HepG2 (cell line): ENCODE measurements around the gene PLVAP. TPM values are rescaled to one million over a fixed set of nuclear protein-coding genes. Genes with fewer than 3 reads are reported as not detected.

ENCODE experiments used
- ATAC-seq: fragments of 200-7000 bp; cut with Tn5 transposase; 3 replicates; pipeline ENCODE4 v1.9.1; 2020; ENCODE audit warnings: mild to moderate bottlenecking, moderate library complexity
- BruUV-seq: library from RNA; stranded (reverse); fragments of 400-500 nt; replicated peaks from 2 replicates; lab custom pipeline; 2021; lab: Mats Ljungman, UMichigan
- CTCF ChIA-PET: fragments of 300-600 bp; formaldehyde crosslinking; extraction: SDS; loops from one replicate; lab custom pipeline; 2021; ENCODE audit warnings: low total read pairs, inconsistent platforms, low intra/inter-chr PET ratio; lab: Yijun Ruan, JAX
- POLR2A ChIA-PET: fragments of 350-600 bp; sonication (Branson Sonifier 250); formaldehyde crosslinking; loops from one replicate; lab custom pipeline; 2020; ENCODE audit warnings: antibody characterized with exemption, inconsistent platforms; lab: Yijun Ruan, JAX
- DNase-seq: peaks from one replicate; pipeline ENCODE4 v3.0.0-alpha.2; 2015; ENCODE audit warnings: low spot score
- FAIRE-seq: peaks from 3 replicates; lab custom pipeline; 2011; peaks lifted over from hg19 to GRCh38; lab: Jason Lieb, UNC
- H2AFZ ChIP-seq: one replicate; pipeline ENCODE4 v1.6.1; 2011; ENCODE audit warnings: low read length, inconsistent platforms
- H3K27ac ChIP-seq: fragments of 300-600 bp; 3 replicates; pipeline ENCODE4 v1.8.0; 2011; ENCODE audit warnings: mixed run types, mild to moderate bottlenecking, mixed read lengths, low read length, inconsistent platforms; ENCODE audit not compliant: insufficient read depth; ENCODE audit errors: extremely low read length
- H3K27me3 ChIP-seq, 2 experiments: fragments of 200-600 bp in 1 of 2; 2 replicates in 1 of 2; 3 replicates in 1 of 2; pipeline versions ENCODE4 v1.6.0 to v1.8.0; 2011; ENCODE audit warnings: low read length in 2 of 2, mild to moderate bottlenecking in 2 of 2, moderate library complexity in 2 of 2, inconsistent platforms in 1 of 2; ENCODE audit not compliant: insufficient read depth in 2 of 2, control insufficient read depth in 1 of 2
- H3K36me3 ChIP-seq, 2 experiments: fragments of 200-600 bp in 1 of 2; replicated peaks in 1 of 2; 2 replicates in 1 of 2; 3 replicates in 1 of 2; pipeline versions ENCODE4 v1.5.1 to v1.8.0; 2011; ENCODE audit warnings: low read length in 2 of 2, inconsistent platforms in 1 of 2; ENCODE audit not compliant: insufficient read depth in 2 of 2, control insufficient read depth in 1 of 2
- H3K4me1 ChIP-seq: 2 replicates; pipeline ENCODE4 v1.5.1; 2012; ENCODE audit warnings: low read length, inconsistent platforms; ENCODE audit not compliant: insufficient read depth
- H3K4me2 ChIP-seq: 2 replicates; pipeline ENCODE4 v1.6.0; 2011; ENCODE audit warnings: low read depth, low read length, inconsistent platforms
- H3K4me3 ChIP-seq, 3 experiments: fragments of 200-600 bp in 1 of 3; sonication (generic), shearing (Covaris generic) in 1 of 3; replicated peaks in 1 of 3; 2 replicates each; pipeline ENCODE4 v1.5.1; 2011 to 2016; ENCODE audit warnings: low read length in 3 of 3, inconsistent platforms in 2 of 3, low read depth in 2 of 3, mild to moderate bottlenecking in 2 of 3, control low read depth in 1 of 3, mixed read lengths in 1 of 3; ENCODE audit not compliant: insufficient read depth in 1 of 3
- H3K79me2 ChIP-seq: one replicate; pipeline ENCODE4 v1.6.1; 2011; ENCODE audit warnings: low read length, inconsistent platforms; ENCODE audit not compliant: insufficient read depth
- H3K9ac ChIP-seq: 2 replicates; pipeline ENCODE4 v1.6.0; 2011; ENCODE audit warnings: mild to moderate bottlenecking, low read depth, low read length, inconsistent platforms; ENCODE audit not compliant: insufficient read depth
- H3K9me3 ChIP-seq: 2 replicates; pipeline ENCODE4 v1.5.1; 2012; ENCODE audit warnings: mild to moderate bottlenecking, low read length
- H4K20me1 ChIP-seq: 2 replicates; pipeline ENCODE4 v1.6.0; 2011; ENCODE audit warnings: inconsistent platforms, mild to moderate bottlenecking, low read length, moderate library complexity; ENCODE audit not compliant: insufficient read depth
- ARID5B ChIP-seq: IDR thresholded peaks from 2 replicates; pipeline ENCODE4 v1.4.0; 2020; ENCODE audit warnings: mild to moderate bottlenecking, missing genetic modification reagents
- GFI1 ChIP-seq: sonication (generic); formaldehyde crosslinking; IDR thresholded peaks from 2 replicates; pipeline ENCODE4 v1.5.0; 2020; ENCODE audit warnings: missing genetic modification reagents, mild to moderate bottlenecking, borderline replicate concordance
- HNRNPH1 ChIP-seq: fragments of 200-400 bp; formaldehyde crosslinking; optimal IDR thresholded peaks from 2 replicates; pipeline ENCODE3; 2017; ENCODE audit warnings: mild to moderate bottlenecking, low read depth, low read length
- KMT2B ChIP-seq: IDR thresholded peaks from 2 replicates; pipeline ENCODE4 v1.6.1; 2016; ENCODE audit warnings: missing genetic modification reagents, missing compliant biosample characterization
- LCORL ChIP-seq, 2 experiments: fragments of 450-650 bp in 1 of 2; sonication (generic) in 1 of 2; formaldehyde crosslinking in 1 of 2; IDR thresholded peaks; 2 replicates each; pipeline versions ENCODE4 v1.5.0 to v1.6.1; 2017 to 2020; ENCODE audit warnings: antibody characterized with exemption in 1 of 2, missing genetic modification reagents in 1 of 2
- NCOA1 ChIP-seq: sonication (generic); formaldehyde crosslinking; IDR thresholded peaks from 2 replicates; pipeline ENCODE4 v1.9.0; 2021; ENCODE audit warnings: missing genetic modification reagents
- RAD21 ChIP-seq: fragments of 450-650 bp; formaldehyde crosslinking; IDR thresholded peaks from 2 replicates; pipeline ENCODE4 v1.5.0; 2020; ENCODE audit warnings: mild to moderate bottlenecking
- RBAK ChIP-seq: sonication (generic); formaldehyde crosslinking; IDR thresholded peaks from 2 replicates; pipeline ENCODE4 v1.5.1; 2020; ENCODE audit warnings: mild to moderate bottlenecking, missing genetic modification reagents
- RBM39 ChIP-seq: fragments of 200-400 bp; formaldehyde crosslinking; IDR thresholded peaks from one replicate; pipeline ENCODE4 v1.6.1; 2018; ENCODE audit warnings: antibody characterized with exemption, mild to moderate bottlenecking, low read depth, low read length; ENCODE audit not compliant: poor library complexity, severe bottlenecking
- RERE ChIP-seq: IDR thresholded peaks from 2 replicates; pipeline ENCODE4 v1.6.1; 2016; ENCODE audit warnings: low read depth, missing genetic modification reagents, missing compliant biosample characterization
- ZC3H4 ChIP-seq: sonication (generic); formaldehyde crosslinking; IDR thresholded peaks from 2 replicates; pipeline ENCODE4 v1.4.0; 2020; ENCODE audit warnings: missing genetic modification reagents, borderline replicate concordance
- ZNF136 ChIP-seq: sonication (generic); formaldehyde crosslinking; IDR thresholded peaks from 2 replicates; pipeline ENCODE4 v1.8.1; 2022; ENCODE audit warnings: low read depth, mild to moderate bottlenecking, moderate library complexity, missing genetic modification reagents
- ZNF317 ChIP-seq: sonication (generic); formaldehyde crosslinking; IDR thresholded peaks from 2 replicates; pipeline ENCODE4 v1.5.0; 2020; ENCODE audit warnings: mild to moderate bottlenecking, missing genetic modification reagents
- ZNF367 ChIP-seq: sonication (generic); formaldehyde crosslinking; IDR thresholded peaks from 2 replicates; pipeline ENCODE4 v1.4.0; 2020; ENCODE audit warnings: missing genetic modification reagents, borderline replicate concordance
- ZNF746 ChIP-seq: sonication (generic); formaldehyde crosslinking; IDR thresholded peaks from 2 replicates; pipeline ENCODE4 v1.8.0; 2022; ENCODE audit warnings: mild to moderate bottlenecking, missing genetic modification reagents
- WGBS: methylation state at CpG from one replicate; pipeline ENCODE4 v1.1.6; 2017; ENCODE audit warnings: low lambda C conversion rate; 5-methylcytosine and 5-hydroxymethylcytosine counted together
- in situ Hi-C: cut with HindIII; loops from 2 replicates; pipeline ENCODE4 v1.10.0; 2017; ENCODE audit warnings: low pct_unique_long_range_greater_than_20kb; ENCODE audit not compliant: extremely low pct_ligation_motif_present
- intact Hi-C: fragments of 100-400 bp; cut with micrococcal nuclease; formaldehyde crosslinking; loops from one replicate; pipeline ENCODE4 v1.10.0; 2022; ENCODE audit not compliant: unreplicated experiment
- polyA plus RNA-seq, 8 experiments: library from polyadenylated mRNA; depleted of rRNA in 3 of 8; stranded (reverse) in 7 of 8; unstranded in 1 of 8; fragments of >200 nt; fragmentation: Illumina TruSeq in 4 of 8; extraction: Trizol in 4 of 8; gene quantifications; 2 replicates each; pipeline versions ENCODE4 v1.2.1 to v1.2.3, GENCODE V29; 2011 to 2016; ENCODE audit warnings: low read depth in 4 of 8, missing spikeins in 1 of 8, mixed read lengths in 1 of 8; ENCODE audit not compliant: insufficient read depth in 1 of 8
- total RNA-seq, 5 experiments: library from RNA; depleted of rRNA; stranded (reverse); fragments of >200 nt; fragmentation: Illumina TruSeq; extraction: Trizol; gene quantifications; 2 replicates each; pipeline ENCODE4 v1.2.3, GENCODE V29; 2016; ENCODE audit warnings: low read depth in 1 of 5
- TF ChIP-seq, protein P1 (sequence below): sonication (generic); formaldehyde crosslinking; IDR thresholded peaks from 2 replicates; pipeline ENCODE4 v1.5.0; 2020; ENCODE audit warnings: missing genetic modification reagents

PLVAP gene
- total and polyA plus RNA-seq, 2 of the 13 experiments (the other 11 are each of a cell fraction or from before 2014, with no cell fraction given), result 0.26 TPM; not detected in 1

- H2AFZ ChIP-seq, result no peak overlapping the region
- H3K27ac ChIP-seq, result no peak overlapping the region
- 94% methylated on average over 9 of the region's 11 CpGs for WGBS
- no peak overlapping the region for H3K9ac ChIP-seq
- no peaks in the 10 kb centered on the region for H3K27me3 ChIP-seq
- in situ Hi-C loops (no loop called here), intact Hi-C loops (no loop called here)
- no TSS peak for BruUV-seq
- no peaks in the 10 kb centered on the region for H3K4me1 ChIP-seq
- H3K36me3 ChIP-seq, result peaks cover 4 to 32% of the 10 kb centered on the region in 2 experiments; a peak in 3 of 5 replicates
- DNase-seq (no peak), FAIRE-seq (no peak), ATAC-seq (no peak)
- H4K20me1 ChIP-seq, result no peaks in the 10 kb centered on the region
- H3K4me2 ChIP-seq, result no peak overlapping the region
- H3K4me3 ChIP-seq, result no peak overlapping the region
- H3K79me2 ChIP-seq, result peaks cover 8% of the 10 kb centered on the region
- POLR2A ChIA-PET, result no interaction called here
- CTCF ChIA-PET, result no interaction called here
- H3K9me3 ChIP-seq, result no peaks in the 10 kb centered on the region
- TF ChIP-seq RBAK (no peak), ZNF746 (CRISPR knock-in tag) (no peak), ZNF317 (CRISPR knock-in tag) (no peak), RAD21 (CRISPR knock-in tag) (no peak), ZNF367 (no peak), LCORL (IDR thresholded peaks at IDR 0.05) (no peak), LCORL (CRISPR knock-in tag; IDR thresholded peaks at IDR 0.05) (no peak), ZC3H4 (no peak), ZNF136 (CRISPR knock-in tag) (no peak), HNRNPH1 (no peak), ARID5B (CRISPR knock-in tag) (no peak), GFI1 (CRISPR knock-in tag) (no peak), RBM39 (no peak), NCOA1 (no peak), KMT2B (no peak), RERE (no peak)
- TF ChIP-seq, protein P1, sequence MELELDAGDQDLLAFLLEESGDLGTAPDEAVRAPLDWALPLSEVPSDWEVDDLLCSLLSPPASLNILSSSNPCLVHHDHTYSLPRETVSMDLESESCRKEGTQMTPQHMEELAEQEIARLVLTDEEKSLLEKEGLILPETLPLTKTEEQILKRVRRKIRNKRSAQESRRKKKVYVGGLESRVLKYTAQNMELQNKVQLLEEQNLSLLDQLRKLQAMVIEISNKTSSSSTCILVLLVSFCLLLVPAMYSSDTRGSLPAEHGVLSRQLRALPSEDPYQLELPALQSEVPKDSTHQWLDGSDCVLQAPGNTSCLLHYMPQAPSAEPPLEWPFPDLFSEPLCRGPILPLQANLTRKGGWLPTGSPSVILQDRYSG (CRISPR knock-in tag), result no peak
These were observed 34.7 kb upstream of the PLVAP start for GRCh38 chr19:17411801-17412200.
